SK-N-DZ (cell line): ENCODE data around the gene USF3. TPM values are rescaled to one million over a fixed set of nuclear protein-coding genes. Genes with fewer than 3 reads are reported as not detected.

Source experiments
- DNase-seq: peaks from one replicate; pipeline ENCODE4 v3.0.0-alpha.2; 2015; ENCODE audit warnings: low spot score
- polyA plus RNA-seq, 2 experiments: library from polyadenylated mRNA; depleted of rRNA; stranded (reverse); fragments of >200 nt; gene quantifications; 2 replicates each; pipeline ENCODE4 v1.2.3, GENCODE V29; 2014

The USF3 gene
- 4.6 and 5.8 TPM in 2 replicates for polyA plus RNA-seq (2014; cell fraction: cytosol; rRNA removed)
- polyA plus RNA-seq (2014; cell fraction: nucleus; rRNA removed), result 1.7 and 3.5 TPM in 2 replicates

- peak; percentile 64 for DNase-seq
Observed at GRCh38 chr3:113695786-113696645, at the start of gene USF3. TSS of gene USF3 (minus strand) at chr3:113696642. CDS start at chr3:113674878, 21,764 bp downstream.

GRCh38 chr3:113745756-113746547 is 49.5 kb upstream of the USF3 start, which contains the start of gene NAA50:
TSS of gene NAA50 (minus strand) at chr3:113746249. CDS start at chr3:113745949, 300 bp downstream.
- DNase-seq, result peak; percentile 90

GRCh38 chr3:113744941-113745755 is 48.7 kb upstream of the USF3 start:
- DNase-seq, result peak; percentile 77

- no peak for DNase-seq
Observed at GRCh38 chr3:113743006-113743630, 46.7 kb upstream of the USF3 start.

GRCh38 chr3:113741620-113742019 is 45.2 kb upstream of the USF3 start:
- no peak for DNase-seq

- no peak for DNase-seq
Observed at GRCh38 chr3:113741086-113741485, 44.6 kb upstream of the USF3 start.

GRCh38 chr3:113736548-113737089 is 40.2 kb upstream of the USF3 start:
- DNase-seq, result peak; percentile 55

- no peak for DNase-seq
Observed at GRCh38 chr3:113731694-113732093, 35.3 kb upstream of the USF3 start.

- no peak for DNase-seq
Observed at GRCh38 chr3:113730550-113730949, 34.1 kb upstream of the USF3 start.

- DNase-seq, result no peak
Observed at GRCh38 chr3:113728661-113729060, 32.2 kb upstream of the USF3 start.

GRCh38 chr3:113721636-113722035 is 25.2 kb upstream of the USF3 start:
- DNase-seq, result no peak

- DNase-seq, result no peak
Observed at GRCh38 chr3:113719758-113720157, 23.3 kb upstream of the USF3 start.

- no peak for DNase-seq
Observed at GRCh38 chr3:113719294-113719693, 22.9 kb upstream of the USF3 start.

- no peak for DNase-seq
Observed at GRCh38 chr3:113717818-113718217, 21.4 kb upstream of the USF3 start.

- DNase-seq, result no peak
Observed at GRCh38 chr3:113717308-113717707, 20.9 kb upstream of the USF3 start.

GRCh38 chr3:113714702-113715101 is 18.3 kb upstream of the USF3 start:
- no peak for DNase-seq

GRCh38 chr3:113712129-113712528 is 15.7 kb upstream of the USF3 start:
- no peak for DNase-seq

GRCh38 chr3:113707835-113708234 is 11.4 kb upstream of the USF3 start:
- DNase-seq, result no peak

- no peak for DNase-seq
Observed at GRCh38 chr3:113698956-113699355, 2.5 kb upstream of the USF3 start.

GRCh38 chr3:113698213-113698742 is 1.8 kb upstream of the USF3 start:
- no peak for DNase-seq
